DOHH2 (cell line): ENCODE measurements around the gene SSBP2.

Experiments used
- H3F3A ChIP-seq: fragments of 200-600 bp; sonication (generic), shearing (Covaris generic); 2 replicates; pipeline ENCODE4 v1.6.0; 2016; ENCODE audit warnings: antibody characterized with exemption, mild to moderate bottlenecking; ENCODE audit not compliant: control insufficient read depth, insufficient read depth
- H3K27ac ChIP-seq: fragments of 200-600 bp; sonication (generic); 2 replicates; pipeline ENCODE4 v1.5.1; 2014; ENCODE audit warnings: low read depth, mild to moderate bottlenecking, low read length, moderate library complexity
- H3K27me3 ChIP-seq: fragments of 200-600 bp; sonication (generic); 2 replicates; pipeline ENCODE4 v1.6.1; 2014; ENCODE audit warnings: mild to moderate bottlenecking, low read length, mixed read lengths; ENCODE audit not compliant: control insufficient read depth
- H3K36me3 ChIP-seq: fragments of 200-600 bp; sonication (generic); 2 replicates; pipeline ENCODE4 v1.6.1; 2014; ENCODE audit warnings: mild to moderate bottlenecking, low read length, moderate library complexity, mixed read lengths; ENCODE audit not compliant: control insufficient read depth
- H3K4me1 ChIP-seq: fragments of 200-600 bp; sonication (generic); 2 replicates; pipeline ENCODE4 v1.6.1; 2014; ENCODE audit warnings: mild to moderate bottlenecking, low read length, mixed read lengths; ENCODE audit not compliant: control insufficient read depth
- H3K4me2 ChIP-seq: fragments of 200-600 bp; sonication (generic); 2 replicates; pipeline ENCODE4 v1.6.0; 2014; ENCODE audit warnings: mild to moderate bottlenecking, low read length, moderate library complexity
- H3K4me3 ChIP-seq: fragments of 200-600 bp; sonication (generic); 2 replicates; pipeline ENCODE4 v1.5.1; 2014; ENCODE audit warnings: mild to moderate bottlenecking, low read length, mixed read lengths
- H3K79me2 ChIP-seq: fragments of 200-600 bp; sonication (generic); 2 replicates; pipeline ENCODE4 v1.6.1; 2014; ENCODE audit warnings: mild to moderate bottlenecking, low read length, mixed read lengths; ENCODE audit not compliant: control insufficient read depth
- H3K9me2 ChIP-seq: fragments of 200-600 bp; sonication (generic); replicated peaks from 2 replicates; pipeline ENCODE4 v1.6.1; 2014; ENCODE audit warnings: mild to moderate bottlenecking, low read length, mixed read lengths; ENCODE audit not compliant: control insufficient read depth
- H3K9me3 ChIP-seq: fragments of 200-600 bp; sonication (generic); 2 replicates; pipeline ENCODE4 v1.6.1; 2014; ENCODE audit warnings: antibody characterized with exemption, low read length, mixed read lengths; ENCODE audit not compliant: control insufficient read depth, insufficient read depth
- H4K20me1 ChIP-seq: fragments of 200-600 bp; sonication (generic); 2 replicates; pipeline ENCODE4 v1.6.0; 2014; ENCODE audit warnings: low read depth, mild to moderate bottlenecking, antibody characterized with exemption, low read length, moderate library complexity; ENCODE audit not compliant: control insufficient read depth, insufficient read depth
- EZH2phosphoT487 ChIP-seq: fragments of 200-600 bp; sonication (generic); IDR thresholded peaks from 2 replicates; pipeline ENCODE4 v1.6.1; 2017; ENCODE audit warnings: borderline replicate concordance, mild to moderate bottlenecking, antibody characterized with exemption, low read length, moderate library complexity, mixed read lengths
- TF ChIP-seq, protein P1 (sequence below): fragments of 200-600 bp; sonication (generic); IDR thresholded peaks from one replicate; pipeline ENCODE4 v1.5.1; 2014; ENCODE audit warnings: antibody characterized with exemption, mild to moderate bottlenecking, low read depth, low read length; ENCODE audit not compliant: poor library complexity, severe bottlenecking

The SSBP2 gene

DNA sequence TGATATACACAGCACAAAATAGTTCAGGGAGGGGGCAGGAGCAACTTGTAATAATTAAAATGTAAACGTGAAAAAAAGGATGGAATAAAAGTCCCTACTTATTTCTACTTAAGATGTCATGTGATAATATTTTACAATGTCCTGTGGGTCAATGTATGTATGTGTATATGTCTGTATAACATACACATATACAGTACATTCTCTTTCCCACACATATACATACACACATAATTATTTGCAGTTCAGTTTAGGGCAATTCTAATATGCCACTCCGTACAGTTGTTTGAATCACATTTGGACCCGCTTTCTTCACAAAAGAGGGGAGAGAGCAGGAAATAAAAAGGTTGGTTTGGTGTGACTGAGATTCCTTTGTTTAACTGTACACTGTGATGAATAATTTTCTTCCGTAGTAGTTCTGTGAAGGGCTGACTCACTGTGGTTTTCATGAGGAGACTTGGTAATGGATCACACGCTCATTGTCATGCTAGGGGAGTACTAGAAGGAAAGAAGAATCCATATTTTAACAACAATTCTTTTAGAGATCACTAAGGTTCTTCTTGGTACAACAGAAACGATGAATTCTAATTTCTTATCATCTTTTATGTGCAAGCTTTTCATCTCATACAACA lies 330.7 kb downstream of the SSBP2 start:
- Histone ChIP-seq H3K9me2 (no peaks in the 10 kb centered on the region), H3K4me3 (no peak overlapping the region), H3K27ac (no peak overlapping the region), H3K79me2 (no peaks in the 10 kb centered on the region), H3K9me3 (no peaks in the 10 kb centered on the region), H3F3A (no peaks in the 10 kb centered on the region), H4K20me1 (no peaks in the 10 kb centered on the region), H3K4me1 (no peaks in the 10 kb centered on the region), H3K4me2 (no peak overlapping the region), H3K36me3 (peaks cover 47% of the 10 kb centered on the region), H3K27me3 (no peaks in the 10 kb centered on the region)
- TF ChIP-seq EZH2phosphoT487 = no peak
- TF ChIP-seq, protein P1, sequence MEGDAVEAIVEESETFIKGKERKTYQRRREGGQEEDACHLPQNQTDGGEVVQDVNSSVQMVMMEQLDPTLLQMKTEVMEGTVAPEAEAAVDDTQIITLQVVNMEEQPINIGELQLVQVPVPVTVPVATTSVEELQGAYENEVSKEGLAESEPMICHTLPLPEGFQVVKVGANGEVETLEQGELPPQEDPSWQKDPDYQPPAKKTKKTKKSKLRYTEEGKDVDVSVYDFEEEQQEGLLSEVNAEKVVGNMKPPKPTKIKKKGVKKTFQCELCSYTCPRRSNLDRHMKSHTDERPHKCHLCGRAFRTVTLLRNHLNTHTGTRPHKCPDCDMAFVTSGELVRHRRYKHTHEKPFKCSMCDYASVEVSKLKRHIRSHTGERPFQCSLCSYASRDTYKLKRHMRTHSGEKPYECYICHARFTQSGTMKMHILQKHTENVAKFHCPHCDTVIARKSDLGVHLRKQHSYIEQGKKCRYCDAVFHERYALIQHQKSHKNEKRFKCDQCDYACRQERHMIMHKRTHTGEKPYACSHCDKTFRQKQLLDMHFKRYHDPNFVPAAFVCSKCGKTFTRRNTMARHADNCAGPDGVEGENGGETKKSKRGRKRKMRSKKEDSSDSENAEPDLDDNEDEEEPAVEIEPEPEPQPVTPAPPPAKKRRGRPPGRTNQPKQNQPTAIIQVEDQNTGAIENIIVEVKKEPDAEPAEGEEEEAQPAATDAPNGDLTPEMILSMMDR = no peak

GRCh38 chr5:81418606-81419005 lies 332.3 kb downstream of the SSBP2 start:
- Histone ChIP-seq H3K36me3 (peaks cover 42% of the 10 kb centered on the region), H4K20me1 (no peaks in the 10 kb centered on the region), H3K27ac (no peak overlapping the region), H3K9me2 (no peaks in the 10 kb centered on the region), H3K4me2 (no peak overlapping the region), H3F3A (no peaks in the 10 kb centered on the region), H3K9me3 (no peaks in the 10 kb centered on the region), H3K4me1 (no peaks in the 10 kb centered on the region), H3K79me2 (no peaks in the 10 kb centered on the region), H3K4me3 (no peak overlapping the region), H3K27me3 (no peaks in the 10 kb centered on the region)
- no peak for TF ChIP-seq EZH2phosphoT487
- TF ChIP-seq, protein P1 = no peak

GRCh38 chr5:81417052-81417451 lies 333.8 kb downstream of the SSBP2 start:
- H3K27me3 ChIP-seq = no peaks in the 10 kb centered on the region
- TF ChIP-seq, protein P1 = no peak
- no peak for TF ChIP-seq EZH2phosphoT487
- no peaks in the 10 kb centered on the region for H3K79me2 ChIP-seq
- no peak overlapping the region for H3K27ac ChIP-seq
- no peak overlapping the region for H3K4me2 ChIP-seq
- no peaks in the 10 kb centered on the region; the same call in 1 of the 2 replicates for H3F3A ChIP-seq
- H3K4me3 ChIP-seq = no peak overlapping the region
- H3K9me3 ChIP-seq = no peaks in the 10 kb centered on the region
- no peaks in the 10 kb centered on the region for H3K9me2 ChIP-seq
- H4K20me1 ChIP-seq = no peaks in the 10 kb centered on the region
- H3K4me1 ChIP-seq = no peaks in the 10 kb centered on the region
- H3K36me3 ChIP-seq = peaks cover 33% of the 10 kb centered on the region
